ENCODE data around the gene PCYT2.

PCYT2 gene

GRCh38 chr17:81869221-81870130, 41.7 kb downstream of the PCYT2 start:
- no peak for DNase-seq (ENCODE audit: low read depth)

- peak; percentile 39 for DNase-seq (ENCODE audit: low read depth)
Observed at GRCh38 chr17:81868674-81869220, 42.5 kb downstream of the PCYT2 start.

- DNase-seq (ENCODE audit: low read depth) = no peak
Observed at GRCh38 chr17:81867991-81868673, 43.1 kb downstream of the PCYT2 start.

GRCh38 chr17:81867170-81867990, 43.8 kb downstream of the PCYT2 start:
- no peak for DNase-seq (ENCODE audit: low read depth)

- DNase-seq (ENCODE audit: low read depth) = no peak
Observed at GRCh38 chr17:81866440-81867169, 44.6 kb downstream of the PCYT2 start.

GRCh38 chr17:81865733-81866439, 45.3 kb downstream of the PCYT2 start:
- DNase-seq (ENCODE audit: low read depth) = no peak

GRCh38 chr17:81865358-81865732, 45.9 kb downstream of the PCYT2 start:
- no peak for DNase-seq (ENCODE audit: low read depth)

GRCh38 chr17:81863833-81864768, 47.1 kb downstream of the PCYT2 start:
- no peak for DNase-seq (ENCODE audit: low read depth)

GRCh38 chr17:81863123-81863675, 48.0 kb downstream of the PCYT2 start:
- no peak for DNase-seq (ENCODE audit: low read depth)

- peak; percentile 100 for DNase-seq (ENCODE audit: low read depth)
Observed at GRCh38 chr17:81860756-81861568, 50.2 kb downstream of the PCYT2 start.

- no peak for DNase-seq (ENCODE audit: low read depth)
Observed at GRCh38 chr17:81859906-81860755, 51.1 kb downstream of the PCYT2 start, which contains the start of gene P4HB. TSS of gene P4HB (minus strand) at chr17:81860535. CDS start at chr17:81860471, 64 bp downstream.

GRCh38 chr17:81858967-81859905, 52.0 kb downstream of the PCYT2 start:
- DNase-seq (ENCODE audit: low read depth) = no peak

- no peak for DNase-seq (ENCODE audit: low read depth)
Observed at GRCh38 chr17:81858170-81858966, 52.8 kb downstream of the PCYT2 start.

GRCh38 chr17:81854974-81855774, 56.0 kb downstream of the PCYT2 start:
- DNase-seq (ENCODE audit: low read depth) = no peak

- no peak for DNase-seq (ENCODE audit: low read depth)
Observed at GRCh38 chr17:81852237-81852636, 59.0 kb downstream of the PCYT2 start.
